NCI-H1048 (cell line): ENCODE results near the gene TMEM234.

ENCODE experiments used
- DNase-seq: peaks from one replicate; lab custom pipeline; 2025; lab: John Stamatoyannopoulos, UW

TMEM234 gene

GRCh38 chr1:32239790-32240139 lies 17.6 kb upstream of the TMEM234 start:
- no peak for DNase-seq

GRCh38 chr1:32239337-32239736 lies 17.2 kb upstream of the TMEM234 start:
- no peak for DNase-seq

- no peak for DNase-seq
Observed at GRCh38 chr1:32234792-32235191, 12.6 kb upstream of the TMEM234 start.

GRCh38 chr1:32232558-32233304 lies 10.6 kb upstream of the TMEM234 start:
- no peak for DNase-seq

- DNase-seq: no peak
Observed at GRCh38 chr1:32231843-32232432, 9.8 kb upstream of the TMEM234 start.

GRCh38 chr1:32228771-32229170 lies 6.6 kb upstream of the TMEM234 start:
- DNase-seq: no peak

- no peak for DNase-seq
Observed at GRCh38 chr1:32224285-32224684, 2.1 kb upstream of the TMEM234 start.

- DNase-seq: no peak
Observed at GRCh38 chr1:32223683-32224082, 1.5 kb upstream of the TMEM234 start.

- no peak for DNase-seq
Observed at GRCh38 chr1:32221581-32221979, 573 bp downstream of the TMEM234 start.

- DNase-seq: no peak
Observed at GRCh38 chr1:32220746-32221580, 1.2 kb downstream of the TMEM234 start.

GRCh38 chr1:32219022-32219421 lies 3.1 kb downstream of the TMEM234 start:
- no peak for DNase-seq

GRCh38 chr1:32216566-32216965 lies 5.6 kb downstream of the TMEM234 start:
- no peak for DNase-seq

- no peak for DNase-seq
Observed at GRCh38 chr1:32215629-32216480, 6.3 kb downstream of the TMEM234 start.

GRCh38 chr1:32208891-32209328 lies 13.2 kb downstream of the TMEM234 start, which contains the start of gene DCDC2B:
Gene DCDC2B, plus strand, starts transcription at chr1:32209089. Its CDS starts 5 bp downstream, at chr1:32209094.
- DNase-seq: no peak

GRCh38 chr1:32208469-32208868 lies 13.7 kb downstream of the TMEM234 start:
- DNase-seq: no peak

- DNase-seq: peak; percentile 76
Observed at GRCh38 chr1:32205401-32206370, 16.5 kb downstream of the TMEM234 start, which contains the start of gene IQCC. Gene IQCC, plus strand, starts transcription at chr1:32205671. Its CDS starts 11 bp downstream, at chr1:32205682.

- no peak for DNase-seq
Observed at GRCh38 chr1:32204943-32205361, 17.2 kb downstream of the TMEM234 start.

GRCh38 chr1:32201011-32201855 lies 20.9 kb downstream of the TMEM234 start:
- DNase-seq: no peak

GRCh38 chr1:32200226-32201010 lies 21.7 kb downstream of the TMEM234 start, which contains the start of gene CCDC28B:
Gene CCDC28B, plus strand, starts transcription at chr1:32200595. Its CDS starts 1,341 bp downstream, at chr1:32201936.
- no peak for DNase-seq
